Measurements from ENCODE around the gene PALD1.

PALD1 gene

DNA sequence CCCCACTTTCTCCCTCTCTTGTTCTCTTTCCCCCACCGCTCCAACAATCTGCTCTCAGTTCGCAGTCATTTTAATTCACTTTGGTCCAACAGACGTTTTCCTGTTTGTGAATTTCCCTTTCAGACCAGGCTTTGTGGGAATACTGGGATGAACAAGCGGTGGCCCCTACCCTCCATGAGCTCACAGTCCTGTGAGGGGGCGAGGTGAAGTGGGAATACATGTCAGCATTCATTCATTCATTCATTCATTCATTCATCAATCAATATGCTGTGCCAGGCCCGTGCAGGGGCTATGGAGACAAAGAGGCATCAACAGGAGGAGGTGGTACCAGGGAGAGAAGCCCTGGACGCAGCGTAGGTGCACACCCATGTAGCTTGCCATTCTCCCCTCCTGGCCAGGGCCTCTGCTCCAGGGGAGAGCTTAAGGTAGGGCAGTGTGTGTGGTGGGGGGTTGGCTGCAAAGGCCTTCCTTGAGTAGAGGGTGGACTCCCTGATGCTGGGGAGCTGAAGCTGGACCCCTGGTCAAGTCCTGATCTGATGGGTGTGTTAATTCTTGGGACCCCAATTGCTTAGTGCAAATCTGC, 107.9 kb downstream of the PALD1 start:
- peaks cover 20% of the 10 kb centered on the region for H3K27me3 ChIP-seq (ENCODE audit: control insufficient read depth, low read length)
- H3K4me2 ChIP-seq (ENCODE audit: low read length) = no peak overlapping the region
- no peaks in the 10 kb centered on the region for H3K4me1 ChIP-seq (ENCODE audit: control insufficient read depth, low read length)
- H3F3A ChIP-seq (ENCODE audit: control insufficient read depth, insufficient read depth) = no peaks in the 10 kb centered on the region
- H3K79me2 ChIP-seq (ENCODE audit: control insufficient read depth, low read length) = no peaks in the 10 kb centered on the region
- no peaks in the 10 kb centered on the region for H4K20me1 ChIP-seq (ENCODE audit: control insufficient read depth, insufficient read depth, low read depth, low read length)
- H3K9me3 ChIP-seq (ENCODE audit: control insufficient read depth, insufficient read depth, low read length) = no peaks in the 10 kb centered on the region
- H3K36me3 ChIP-seq (ENCODE audit: control insufficient read depth, low read length) = no peaks in the 10 kb centered on the region
- TF ChIP-seq, protein P1, sequence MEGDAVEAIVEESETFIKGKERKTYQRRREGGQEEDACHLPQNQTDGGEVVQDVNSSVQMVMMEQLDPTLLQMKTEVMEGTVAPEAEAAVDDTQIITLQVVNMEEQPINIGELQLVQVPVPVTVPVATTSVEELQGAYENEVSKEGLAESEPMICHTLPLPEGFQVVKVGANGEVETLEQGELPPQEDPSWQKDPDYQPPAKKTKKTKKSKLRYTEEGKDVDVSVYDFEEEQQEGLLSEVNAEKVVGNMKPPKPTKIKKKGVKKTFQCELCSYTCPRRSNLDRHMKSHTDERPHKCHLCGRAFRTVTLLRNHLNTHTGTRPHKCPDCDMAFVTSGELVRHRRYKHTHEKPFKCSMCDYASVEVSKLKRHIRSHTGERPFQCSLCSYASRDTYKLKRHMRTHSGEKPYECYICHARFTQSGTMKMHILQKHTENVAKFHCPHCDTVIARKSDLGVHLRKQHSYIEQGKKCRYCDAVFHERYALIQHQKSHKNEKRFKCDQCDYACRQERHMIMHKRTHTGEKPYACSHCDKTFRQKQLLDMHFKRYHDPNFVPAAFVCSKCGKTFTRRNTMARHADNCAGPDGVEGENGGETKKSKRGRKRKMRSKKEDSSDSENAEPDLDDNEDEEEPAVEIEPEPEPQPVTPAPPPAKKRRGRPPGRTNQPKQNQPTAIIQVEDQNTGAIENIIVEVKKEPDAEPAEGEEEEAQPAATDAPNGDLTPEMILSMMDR (IDR thresholded peaks at IDR 0.05; ENCODE audit: low read depth, low read length, poor library complexity, severe bottlenecking) = no peak
- TF ChIP-seq EZH2phosphoT487 (IDR thresholded peaks at IDR 0.05; ENCODE audit: borderline replicate concordance, low read length) = no peak
- no peaks in the 10 kb centered on the region for H3K9me2 ChIP-seq (replicated peaks; ENCODE audit: control insufficient read depth, low read length)
- no peak overlapping the region for H3K4me3 ChIP-seq (ENCODE audit: low read length)
- H3K27ac ChIP-seq (ENCODE audit: low read depth, low read length) = no peak overlapping the region

DNA sequence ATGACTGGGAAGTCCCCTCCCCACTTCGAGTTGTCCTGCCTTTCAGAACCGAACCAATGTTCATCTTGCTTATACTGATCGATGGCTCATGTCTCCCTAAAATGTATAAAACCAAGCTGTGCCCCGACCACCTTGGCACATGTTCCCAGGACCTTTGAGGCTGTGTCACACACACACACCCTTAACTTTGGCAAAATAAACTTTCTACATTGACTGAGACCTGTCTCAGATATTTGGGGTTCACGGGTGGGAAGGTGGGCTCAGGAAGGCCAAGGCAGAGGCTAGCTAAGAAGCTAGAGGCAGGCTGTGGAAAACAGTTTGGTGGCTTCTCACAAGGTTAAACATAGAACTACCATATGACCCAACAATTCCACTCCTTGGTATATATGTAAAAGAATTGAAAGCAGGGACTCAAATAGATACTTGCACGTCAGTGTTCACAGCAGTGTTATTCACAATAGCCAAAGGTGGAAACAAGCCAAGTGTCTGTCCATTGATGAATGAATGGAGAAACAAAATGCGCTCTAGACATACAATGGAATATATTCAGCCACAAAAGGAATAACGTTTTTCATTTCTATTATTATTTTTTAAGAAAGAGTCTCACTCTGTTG, 108.6 kb downstream of the PALD1 start:
- H3K4me3 ChIP-seq (ENCODE audit: low read length) = no peak overlapping the region
- no peak overlapping the region for H3K4me2 ChIP-seq (ENCODE audit: low read length)

DNA sequence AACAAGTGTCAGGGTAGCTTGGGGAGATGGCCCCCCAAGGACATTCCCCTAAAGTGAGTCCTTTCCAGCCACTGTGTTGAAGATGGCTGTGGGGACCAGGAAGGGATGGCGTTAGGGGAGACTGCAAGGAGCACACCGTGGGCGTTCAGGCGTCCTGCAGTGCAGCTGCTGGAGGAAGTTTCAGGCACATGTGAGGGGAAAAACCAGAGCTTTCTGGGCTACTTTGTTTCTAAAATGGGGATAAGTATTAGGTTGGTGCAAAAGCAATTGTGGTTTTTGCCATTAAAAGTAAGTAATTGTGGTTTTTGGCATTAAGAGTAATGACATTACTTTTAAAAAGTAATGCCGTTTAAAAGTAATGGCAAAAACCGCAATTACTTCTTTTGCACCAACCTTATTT, 109.7 kb downstream of the PALD1 start:
- Histone ChIP-seq H3K79me2 (ENCODE audit: control insufficient read depth, low read length) (no peaks in the 10 kb centered on the region), H3K27me3 (ENCODE audit: control insufficient read depth, low read length) (peaks cover 23% of the 10 kb centered on the region), H3K36me3 (ENCODE audit: control insufficient read depth, low read length) (no peaks in the 10 kb centered on the region), H3K27ac (ENCODE audit: low read depth, low read length) (no peak overlapping the region), H3K4me1 (ENCODE audit: control insufficient read depth, low read length) (no peaks in the 10 kb centered on the region), H3F3A (ENCODE audit: control insufficient read depth, insufficient read depth) (no peaks in the 10 kb centered on the region), H3K4me3 (ENCODE audit: low read length) (no peak overlapping the region), H3K4me2 (ENCODE audit: low read length) (no peak overlapping the region), H4K20me1 (ENCODE audit: control insufficient read depth, insufficient read depth, low read depth, low read length) (no peaks in the 10 kb centered on the region), H3K9me3 (ENCODE audit: control insufficient read depth, insufficient read depth, low read length) (no peaks in the 10 kb centered on the region), H3K9me2 (replicated peaks; ENCODE audit: control insufficient read depth, low read length) (no peaks in the 10 kb centered on the region)
- TF ChIP-seq, protein P1 (IDR thresholded peaks at IDR 0.05; ENCODE audit: low read depth, low read length, poor library complexity, severe bottlenecking) = no peak
- TF ChIP-seq EZH2phosphoT487 (IDR thresholded peaks at IDR 0.05; ENCODE audit: borderline replicate concordance, low read length) = no peak

More for the DNA sequence above, 108.6 kb downstream of the PALD1 start:
- Histone ChIP-seq H3K4me1 (ENCODE audit: control insufficient read depth, low read length) (no peaks in the 10 kb centered on the region), H3K36me3 (ENCODE audit: control insufficient read depth, low read length) (no peaks in the 10 kb centered on the region), H3F3A (ENCODE audit: control insufficient read depth, insufficient read depth) (no peaks in the 10 kb centered on the region), H3K9me3 (ENCODE audit: control insufficient read depth, insufficient read depth, low read length) (no peaks in the 10 kb centered on the region), H3K27ac (ENCODE audit: low read depth, low read length) (no peak overlapping the region), H3K79me2 (ENCODE audit: control insufficient read depth, low read length) (no peaks in the 10 kb centered on the region), H3K27me3 (ENCODE audit: control insufficient read depth, low read length) (peaks cover 22% of the 10 kb centered on the region), H3K9me2 (replicated peaks; ENCODE audit: control insufficient read depth, low read length) (no peaks in the 10 kb centered on the region), H4K20me1 (ENCODE audit: control insufficient read depth, insufficient read depth, low read depth, low read length) (no peaks in the 10 kb centered on the region)
- no peak for TF ChIP-seq EZH2phosphoT487 (IDR thresholded peaks at IDR 0.05; ENCODE audit: borderline replicate concordance, low read length)
- TF ChIP-seq, protein P1 (IDR thresholded peaks at IDR 0.05; ENCODE audit: low read depth, low read length, poor library complexity, severe bottlenecking) = no peak

Data from DOHH2 (cell line).